GM23248 (cell line): ENCODE results near the gene KLF6. TPM values are rescaled to one million over a fixed set of nuclear protein-coding genes. Genes with fewer than 3 reads are reported as not detected.
A peak's percentile ranks its signal among the peaks of the same experiment; 100 is the strongest.

Source experiments
- DNase-seq: peaks from one replicate; pipeline ENCODE4 v3.0.0-alpha.2; 2015
- H2AFZ ChIP-seq: fragments of 200-600 bp; sonication (generic); 2 replicates; pipeline ENCODE4 v1.6.1; 2016; ENCODE audit warnings: antibody characterized with exemption
- H3F3A ChIP-seq: fragments of 200-600 bp; sonication (generic); 2 replicates; pipeline ENCODE4 v1.6.1; 2016; ENCODE audit warnings: mild to moderate bottlenecking, antibody characterized with exemption, mixed run types; ENCODE audit not compliant: insufficient read depth
- H3K27ac ChIP-seq: fragments of 200-600 bp; sonication (generic); 2 replicates; pipeline ENCODE4 v1.5.1; 2016; ENCODE audit warnings: mild to moderate bottlenecking
- H3K27me3 ChIP-seq: fragments of 200-600 bp; sonication (generic); replicated peaks from 2 replicates; pipeline ENCODE4 v1.6.1; 2016; ENCODE audit warnings: mild to moderate bottlenecking; ENCODE audit not compliant: insufficient read depth
- H3K36me3 ChIP-seq: fragments of 200-600 bp; sonication (generic); 2 replicates; pipeline ENCODE4 v1.6.1; 2016; ENCODE audit warnings: low read depth, mild to moderate bottlenecking
- H3K4me1 ChIP-seq: fragments of 200-600 bp; sonication (generic); 2 replicates; pipeline ENCODE4 v1.6.1; 2016; ENCODE audit warnings: mild to moderate bottlenecking; ENCODE audit not compliant: insufficient read depth
- H3K4me2 ChIP-seq: fragments of 200-600 bp; sonication (generic); one replicate; pipeline ENCODE4 v1.6.1; 2016; ENCODE audit warnings: mild to moderate bottlenecking; ENCODE audit not compliant: unreplicated experiment
- H3K4me3 ChIP-seq: fragments of 200-600 bp; sonication (generic); 2 replicates; pipeline ENCODE4 v1.5.1; 2016; ENCODE audit warnings: mild to moderate bottlenecking
- H3K79me2 ChIP-seq: fragments of 200-600 bp; sonication (generic); 2 replicates; pipeline ENCODE4 v1.6.1; 2016; ENCODE audit warnings: mild to moderate bottlenecking; ENCODE audit not compliant: insufficient read depth
- H3K9ac ChIP-seq: fragments of 200-600 bp; sonication (generic); 2 replicates; pipeline ENCODE4 v1.6.1; 2016; ENCODE audit warnings: mild to moderate bottlenecking
- H3K9me2 ChIP-seq: fragments of 200-600 bp; sonication (generic); 2 replicates; pipeline ENCODE4 v1.6.1; 2016; ENCODE audit warnings: mixed run types, mild to moderate bottlenecking, moderate library complexity; ENCODE audit not compliant: insufficient read depth
- H3K9me3 ChIP-seq: fragments of 200-600 bp; sonication (generic); one replicate; pipeline ENCODE4 v1.6.1; 2017; ENCODE audit warnings: low read depth
- H4K20me1 ChIP-seq: fragments of 200-600 bp; sonication (generic); 2 replicates; pipeline ENCODE4 v1.6.0; 2016; ENCODE audit not compliant: insufficient read depth
- EZH2 ChIP-seq: fragments of 200-600 bp; sonication (generic); IDR thresholded peaks from 2 replicates; pipeline ENCODE4 v1.6.1; 2018; ENCODE audit warnings: antibody characterized with exemption, mild to moderate bottlenecking; ENCODE audit not compliant: insufficient read depth, poor library complexity, severe bottlenecking
- EZH2phosphoT487 ChIP-seq: fragments of 200-600 bp; sonication (generic); IDR thresholded peaks from 2 replicates; pipeline ENCODE4 v1.6.1; 2018; ENCODE audit warnings: antibody characterized with exemption, moderate library complexity, mild to moderate bottlenecking, low read depth; ENCODE audit not compliant: insufficient read depth
- WGBS, 2 experiments: methylation state at CpG; one replicate each; pipeline ENCODE4 v1.1.6; 2015 to 2017; ENCODE audit warnings: low lambda C conversion rate in 2 of 2, low coverage in 1 of 2; ENCODE audit errors: missing lambda C conversion rate in 2 of 2; 5-methylcytosine and 5-hydroxymethylcytosine counted together
- in situ Hi-C: fragments of 300-500 bp; cut with MboI; formaldehyde crosslinking; loops from 2 replicates; pipeline ENCODE4 v1.15.0; 2020
- polyA plus RNA-seq: library from polyadenylated mRNA; unstranded; fragments of >200 nt; fragmentation: Nextera tagmentation; extraction: Ambion mirVana; gene quantifications from 2 replicates; pipeline ENCODE4 v1.2.1, GENCODE V29; 2016
- total RNA-seq: library from RNA; depleted of rRNA; stranded (reverse); fragments of >200 nt; shearing (Covaris generic); gene quantifications from 2 replicates; pipeline ENCODE4 v1.2.3, GENCODE V29; 2014

KLF6 gene
- total and polyA plus RNA-seq, 2 experiments from 2014 or later: 49.8 to 279 TPM

- no peaks in the 10 kb centered on the region for H3K36me3 ChIP-seq
- no peak for DNase-seq
- in situ Hi-C loops: loop anchor here (10.0 to 25.0 kb wide), 2 partner anchors 228 to 300 kb away; no protein-coding TSS in a partner anchor
- no peaks in the 10 kb centered on the region for H3K27me3 ChIP-seq
- H3K4me2 ChIP-seq: no peak overlapping the region
- 59 to 62% methylated on average over 6 of the region's 6 CpGs for WGBS, 2 experiments
- no peaks in the 10 kb centered on the region for H3K9me3 ChIP-seq
- H3K4me1 ChIP-seq: peaks cover 22% of the 10 kb centered on the region
- H3K9me2 ChIP-seq: no peaks in the 10 kb centered on the region
- TF ChIP-seq EZH2: no peak
- TF ChIP-seq EZH2phosphoT487: no peak
- H2AFZ ChIP-seq: no peak overlapping the region
- H4K20me1 ChIP-seq: no peaks in the 10 kb centered on the region
- no peaks in the 10 kb centered on the region for H3K79me2 ChIP-seq
- H3K4me3 ChIP-seq: no peak overlapping the region
- H3K9ac ChIP-seq: no peak overlapping the region
- no peak overlapping the region for H3K27ac ChIP-seq
- peaks cover 10% of the 10 kb centered on the region for H3F3A ChIP-seq
These were observed 19.9 kb downstream of the KLF6 start for GRCh38 chr10:3765146-3765545.

DNA sequence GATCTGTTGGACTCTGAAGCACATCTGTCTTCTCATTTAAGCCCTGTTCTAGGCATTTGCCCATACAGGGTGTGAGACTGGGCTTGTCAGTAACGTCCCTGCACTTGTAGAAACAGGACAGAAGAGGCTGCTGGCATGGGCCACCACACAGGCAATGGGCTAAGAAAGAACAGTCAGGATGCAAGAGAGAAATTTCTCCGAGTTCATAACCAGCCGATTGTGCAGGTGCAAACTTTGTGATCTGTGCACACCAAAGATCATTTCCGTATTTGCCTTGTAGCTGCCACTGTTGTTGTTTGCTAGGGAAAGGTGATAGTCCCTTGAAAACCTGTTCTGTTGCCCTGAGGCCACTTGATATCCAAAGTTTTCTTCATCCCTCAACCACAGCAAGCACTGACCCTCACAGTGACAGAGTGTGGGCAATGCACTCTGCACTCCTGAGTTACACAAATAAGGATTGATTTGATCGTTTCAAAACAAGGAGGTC, 20.3 kb downstream of the KLF6 start:
- DNase-seq: no peak
- in situ Hi-C loops: loop anchor here (10.0 to 25.0 kb wide), 2 partner anchors 227 to 300 kb away; no protein-coding TSS in a partner anchor
- H3K9me2 ChIP-seq: no peaks in the 10 kb centered on the region
- WGBS, 2 experiments: 81 to 83% methylated on average over 5 of the region's 5 CpGs
- no peak overlapping the region for H2AFZ ChIP-seq
- no peaks in the 10 kb centered on the region for H3K79me2 ChIP-seq
- H3K27ac ChIP-seq: no peak overlapping the region
- no peak overlapping the region for H3K4me3 ChIP-seq
- peak overlapping the region; percentile 30 for H3K4me2 ChIP-seq
- TF ChIP-seq EZH2 (no peak), EZH2phosphoT487 (no peak)
- no peaks in the 10 kb centered on the region for H3K36me3 ChIP-seq
- H3K9ac ChIP-seq: no peak overlapping the region
- no peaks in the 10 kb centered on the region for H4K20me1 ChIP-seq
- peaks cover 22% of the 10 kb centered on the region for H3K4me1 ChIP-seq
- H3F3A ChIP-seq: peaks cover 10% of the 10 kb centered on the region
- H3K27me3 ChIP-seq: no peaks in the 10 kb centered on the region
- H3K9me3 ChIP-seq: no peaks in the 10 kb centered on the region

- peaks cover 22% of the 10 kb centered on the region for H3K4me1 ChIP-seq
- H3K36me3 ChIP-seq: no peaks in the 10 kb centered on the region
- DNase-seq: peak; percentile 92
- no peak overlapping the region for H2AFZ ChIP-seq
- H3F3A ChIP-seq: peaks cover 10% of the 10 kb centered on the region
- H3K27me3 ChIP-seq: no peaks in the 10 kb centered on the region
- in situ Hi-C loops: loop anchor here (10.0 to 25.0 kb wide), 2 partner anchors 227 to 299 kb away; no protein-coding TSS in a partner anchor
- H4K20me1 ChIP-seq: no peaks in the 10 kb centered on the region
- H3K79me2 ChIP-seq: no peaks in the 10 kb centered on the region
- H3K9ac ChIP-seq: no peak overlapping the region
- TF ChIP-seq EZH2phosphoT487 (no peak), EZH2 (no peak)
- H3K9me2 ChIP-seq: no peaks in the 10 kb centered on the region
- 28 to 34% methylated on average over 8 of the region's 8 CpGs for WGBS, 2 experiments
- H3K4me3 ChIP-seq: no peak overlapping the region
- H3K27ac ChIP-seq: peak overlapping the region; percentile 48
- peak overlapping the region; percentile 30 for H3K4me2 ChIP-seq
- no peaks in the 10 kb centered on the region for H3K9me3 ChIP-seq
These were observed 21.0 kb downstream of the KLF6 start for GRCh38 chr10:3763852-3764625.

DNA sequence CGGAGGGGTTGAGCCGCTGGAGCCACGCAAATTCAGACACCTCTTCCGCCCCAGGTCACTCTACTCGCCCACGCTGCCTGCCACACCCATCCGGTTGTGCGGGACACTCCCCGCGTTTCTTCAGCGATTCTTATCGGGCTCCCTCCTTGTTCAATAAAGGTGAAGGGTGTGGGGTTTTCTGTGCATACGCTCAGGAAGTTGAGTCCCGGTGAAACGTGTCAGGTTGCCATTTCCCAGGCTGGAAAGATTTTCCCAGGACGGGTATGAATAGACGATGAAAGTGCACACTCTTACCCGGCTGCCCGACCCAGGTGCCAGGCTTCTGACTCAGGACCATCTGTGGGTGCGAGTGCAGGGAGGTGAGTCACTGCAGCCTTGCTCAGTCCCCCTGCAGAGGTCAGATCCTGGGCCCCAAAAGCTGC, 22.0 kb downstream of the KLF6 start:
- 71 to 74% methylated on average over 20 of the region's 20 CpGs for WGBS, 2 experiments
- Histone ChIP-seq H3F3A (peaks cover 10% of the 10 kb centered on the region), H4K20me1 (no peaks in the 10 kb centered on the region), H3K9me3 (no peaks in the 10 kb centered on the region), H3K4me1 (peaks cover 22% of the 10 kb centered on the region), H3K36me3 (no peaks in the 10 kb centered on the region), H2AFZ (no peak overlapping the region), H3K9ac (no peak overlapping the region), H3K4me2 (no peak overlapping the region), H3K27me3 (no peaks in the 10 kb centered on the region), H3K27ac (peak overlapping the region; percentile 48; the same call in 1 of the 2 replicates), H3K9me2 (no peaks in the 10 kb centered on the region), H3K79me2 (no peaks in the 10 kb centered on the region), H3K4me3 (no peak overlapping the region)
- DNase-seq: peak; percentile 76
- TF ChIP-seq EZH2 (no peak), EZH2phosphoT487 (no peak)
- in situ Hi-C loops: loop anchor here (10.0 to 25.0 kb wide), 2 partner anchors 226 to 298 kb away; no protein-coding TSS in a partner anchor
